Measurements from ENCODE around the gene PRMT1. TPM values are rescaled to one million over a fixed set of nuclear protein-coding genes. Genes with fewer than 3 reads are reported as not detected.

Gene PRMT1
- total and polyA plus RNA-seq, 8 donors: 27.2 to 98.7 (median 46.8) TPM

DNA sequence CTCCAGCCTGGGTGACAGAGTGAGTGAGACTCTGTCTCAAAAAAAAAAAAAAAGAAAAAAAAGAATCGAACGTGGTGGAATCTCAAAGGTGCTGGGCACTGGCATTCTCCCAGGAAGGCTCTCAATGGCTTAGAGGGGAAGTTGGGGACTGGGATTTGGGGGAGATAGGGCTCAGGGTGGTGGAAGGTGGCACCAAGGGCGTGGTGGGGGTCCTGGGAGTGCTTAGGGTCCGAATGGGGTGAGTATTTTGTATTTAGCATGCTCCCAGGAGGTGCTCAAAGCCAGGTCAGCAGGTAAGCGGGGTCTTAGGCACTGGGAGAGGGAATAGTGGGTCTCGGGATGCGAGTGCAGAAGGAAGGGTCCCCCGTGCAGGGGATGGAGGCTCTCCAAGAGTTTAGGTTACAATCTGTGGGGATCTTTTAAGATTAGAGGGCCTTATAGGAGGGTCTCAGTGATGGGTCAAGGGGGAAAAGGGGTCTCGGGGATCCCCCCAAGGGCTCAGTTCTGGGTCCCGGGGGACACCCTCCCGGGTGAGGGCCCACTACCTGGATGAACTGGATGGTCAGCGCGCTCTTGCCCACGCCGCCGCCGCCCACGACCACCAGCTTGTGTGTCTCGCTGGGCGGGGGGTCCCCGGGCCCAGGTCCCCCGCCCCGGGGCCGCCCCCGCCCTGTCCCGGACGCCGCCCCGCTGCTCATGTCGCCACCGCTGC, 37.5 kb upstream of the PRMT1 start:
- Histone ChIP-seq H3K27ac (peak overlapping the region; percentile 69 to 99 (median 98)), H3K4me3 (peak overlapping the region; percentile 36 to 99 (median 59)), H3K4me1 (peaks cover 5 to 23% (median 8%) of the 10 kb centered on the region in 3 donors), H3K27me3 (no peaks in the 10 kb centered on the region), H3K36me3 (no peaks in the 10 kb centered on the region), H3K9me3 (no peaks in the 10 kb centered on the region)
- FAIRE-seq (no peak), DNase-seq (peak in 3 of 6 donors; percentile 35 to 62 (median 53)), ATAC-seq (no peak)
- WGBS, 2 donors: 7 to 8% methylated on average over 24 to 31 of the region's 31 CpGs
- TF ChIP-seq, protein P1, sequence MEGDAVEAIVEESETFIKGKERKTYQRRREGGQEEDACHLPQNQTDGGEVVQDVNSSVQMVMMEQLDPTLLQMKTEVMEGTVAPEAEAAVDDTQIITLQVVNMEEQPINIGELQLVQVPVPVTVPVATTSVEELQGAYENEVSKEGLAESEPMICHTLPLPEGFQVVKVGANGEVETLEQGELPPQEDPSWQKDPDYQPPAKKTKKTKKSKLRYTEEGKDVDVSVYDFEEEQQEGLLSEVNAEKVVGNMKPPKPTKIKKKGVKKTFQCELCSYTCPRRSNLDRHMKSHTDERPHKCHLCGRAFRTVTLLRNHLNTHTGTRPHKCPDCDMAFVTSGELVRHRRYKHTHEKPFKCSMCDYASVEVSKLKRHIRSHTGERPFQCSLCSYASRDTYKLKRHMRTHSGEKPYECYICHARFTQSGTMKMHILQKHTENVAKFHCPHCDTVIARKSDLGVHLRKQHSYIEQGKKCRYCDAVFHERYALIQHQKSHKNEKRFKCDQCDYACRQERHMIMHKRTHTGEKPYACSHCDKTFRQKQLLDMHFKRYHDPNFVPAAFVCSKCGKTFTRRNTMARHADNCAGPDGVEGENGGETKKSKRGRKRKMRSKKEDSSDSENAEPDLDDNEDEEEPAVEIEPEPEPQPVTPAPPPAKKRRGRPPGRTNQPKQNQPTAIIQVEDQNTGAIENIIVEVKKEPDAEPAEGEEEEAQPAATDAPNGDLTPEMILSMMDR (IDR thresholded peaks at IDR 0.05): no peak
- intact Hi-C loops (cut with DNase I): no loop called here

DNA sequence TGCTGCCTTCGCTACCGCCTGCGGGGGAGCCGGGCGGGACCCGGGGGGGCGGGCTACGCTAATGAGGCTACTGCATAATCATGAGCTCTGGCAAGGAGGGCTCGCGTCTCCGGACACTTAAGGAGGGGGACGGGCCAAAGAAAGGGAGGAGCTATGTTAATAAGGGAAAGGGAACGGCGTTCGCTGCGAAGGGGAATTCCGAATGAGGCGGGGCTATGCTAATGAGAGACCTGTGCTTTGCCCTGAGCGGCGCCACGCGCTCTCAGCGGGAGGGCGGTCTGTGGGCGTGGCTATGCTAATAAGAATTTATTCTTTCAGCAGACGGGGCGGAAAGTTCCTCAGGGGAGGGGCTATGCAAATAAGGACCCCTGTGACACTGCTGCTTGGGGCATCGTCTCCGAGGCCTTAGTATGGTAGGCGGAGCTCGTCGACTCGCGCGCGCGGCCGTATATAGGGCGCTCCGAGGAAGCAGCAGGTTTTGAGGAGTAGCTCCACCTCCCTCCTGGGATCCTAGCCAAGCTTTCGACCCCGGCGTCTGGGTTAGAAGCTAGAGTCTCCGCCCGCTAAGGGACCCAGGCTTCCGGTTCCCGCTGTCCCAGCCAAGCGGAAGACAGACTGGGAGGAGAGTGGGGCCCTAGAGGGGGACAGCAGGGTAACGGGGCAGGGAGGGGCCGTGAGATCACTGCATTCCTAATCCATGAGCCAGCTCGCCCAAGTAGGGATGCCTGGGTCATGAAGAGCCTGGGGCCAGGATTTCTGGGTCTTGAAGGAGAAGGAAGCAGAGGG, 36.8 kb upstream of the PRMT1 start, which contains the start of gene RRAS:
Gene RRAS, minus strand, starts transcription at position 31 of the 786 bp plus-strand sequence. CDS start 45 bp downstream, outside the sequence.
- intact Hi-C loops (cut with DNase I): no loop called here
- H3K27ac ChIP-seq: peak within 1 kb of the TSS; percentile 97 to 99 (median 98)
- ATAC-seq: peak; percentile 64 to 75 (median 72)
- H3K27me3 ChIP-seq: no peaks in the 10 kb centered on the region
- DNase-seq: peak; percentile 96 to 100 (median 99)
- no peaks in the 10 kb centered on the region for H3K36me3 ChIP-seq
- H3K4me1 ChIP-seq: peaks cover 5 to 23% (median 8%) of the 10 kb centered on the region in 3 donors
- FAIRE-seq: peak; percentile 98
- H3K9me3 ChIP-seq: no peaks in the 10 kb centered on the region
- peak within 1 kb of the TSS; percentile 39 to 99 (median 59) for H3K4me3 ChIP-seq
- 0% methylated on average over 51 of the region's 51 CpGs for WGBS, 2 donors
- TF ChIP-seq, protein P1 (IDR thresholded peaks at IDR 0.05): no peak

DNA sequence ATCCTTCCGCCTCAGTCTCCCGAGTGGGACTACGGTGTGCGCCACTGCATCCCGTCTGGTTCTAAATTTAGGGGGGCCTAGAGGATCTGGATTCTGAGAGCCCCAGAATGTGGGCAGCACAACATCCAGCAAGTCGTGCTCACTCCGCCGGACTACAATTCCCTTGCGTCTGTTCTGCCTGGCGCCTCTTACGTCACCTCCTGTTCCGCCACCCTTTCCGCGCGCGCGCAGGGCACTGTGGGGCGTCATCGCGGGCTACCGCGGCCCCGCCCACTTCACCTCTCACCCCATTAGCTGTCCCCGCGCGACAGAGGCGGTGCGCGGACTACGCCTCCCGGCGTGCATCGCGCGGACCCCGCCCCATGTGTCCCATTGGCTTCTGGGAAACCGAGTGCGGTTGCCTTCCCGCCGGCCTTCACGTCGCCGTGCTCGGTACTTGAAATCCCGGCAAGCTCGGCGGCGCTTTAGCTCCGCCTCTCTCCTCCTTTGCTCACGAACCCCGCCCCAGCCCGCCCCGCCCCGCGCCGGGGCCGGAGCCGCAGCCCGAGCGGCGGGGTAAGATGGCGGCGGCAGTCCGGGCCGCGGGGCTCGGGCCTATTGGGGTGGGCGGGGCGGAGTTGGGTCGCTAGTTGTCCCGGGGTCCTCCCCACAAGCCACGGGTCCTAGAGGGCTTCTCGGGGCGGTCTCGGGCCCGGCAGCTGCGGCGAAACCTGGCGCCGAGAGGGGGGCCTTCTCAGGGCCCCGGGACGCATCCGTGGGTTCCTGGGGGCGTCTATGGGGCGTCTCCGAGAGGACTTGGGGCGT, 35.2 kb upstream of the PRMT1 start, which contains the start of gene SCAF1:
Gene SCAF1, plus strand, starts transcription at position 522 of the 804 bp plus-strand sequence. CDS start 2,818 bp downstream, outside the sequence.
- DNase-seq (peak; percentile 98 to 100 (median 99)), FAIRE-seq (peak; percentile 84), ATAC-seq (peak; percentile 76 to 86 (median 80))
- Histone ChIP-seq H3K36me3 (peaks cover 0 to 7% (median 5%) of the 10 kb centered on the region in 3 donors), H3K27me3 (no peaks in the 10 kb centered on the region), H3K4me1 (peaks cover 5 to 23% (median 8%) of the 10 kb centered on the region in 3 donors), H3K4me3 (peak within 1 kb of the TSS; percentile 83 to 99 (median 94)), H3K9me3 (no peaks in the 10 kb centered on the region), H3K27ac (peak within 1 kb of the TSS; percentile 97 to 99 (median 98))
- 0 to 1% methylated on average over 56 to 87 of the region's 87 CpGs for WGBS, 2 donors
- TF ChIP-seq, protein P1 (IDR thresholded peaks at IDR 0.05): no peak
- intact Hi-C loops (cut with DNase I): no loop called here

DNA sequence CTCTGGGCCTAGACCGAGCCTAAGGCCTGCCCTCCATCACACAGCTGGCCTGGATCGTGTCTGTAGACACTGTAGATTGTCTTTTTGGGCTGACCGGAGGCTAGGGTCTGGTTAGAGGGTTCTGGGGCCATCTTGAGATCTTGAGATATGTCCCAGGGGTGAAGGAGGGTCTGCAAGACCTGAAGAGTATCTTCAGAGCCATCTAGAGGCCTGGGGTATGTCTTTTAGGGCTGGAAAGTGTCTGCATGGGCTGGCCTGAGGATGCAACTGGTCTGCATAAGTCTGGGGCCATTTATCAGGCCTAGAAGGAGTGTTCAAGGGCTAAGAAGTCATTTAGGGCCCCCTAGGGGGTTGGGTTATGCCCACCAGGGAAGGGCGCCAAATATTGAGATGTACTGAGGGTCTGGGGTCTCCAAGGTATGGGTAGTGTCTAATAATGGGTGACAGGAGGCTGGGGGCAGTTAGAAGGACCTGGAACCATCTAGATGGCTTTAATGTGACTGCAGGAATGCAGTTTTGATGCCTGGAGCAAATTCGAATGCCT, 34.5 kb upstream of the PRMT1 start:
- no peak for DNase-seq
- FAIRE-seq: no peak
- TF ChIP-seq, protein P1 (IDR thresholded peaks at IDR 0.05): no peak
- 2 to 4% methylated on average over 5 of the region's 5 CpGs for WGBS, 2 donors
- ATAC-seq: no peak
- Histone ChIP-seq H3K4me3 (peak overlapping the region; percentile 83 to 99 (median 94)), H3K4me1 (peaks cover 5 to 23% (median 8%) of the 10 kb centered on the region in 3 donors), H3K27me3 (no peaks in the 10 kb centered on the region), H3K27ac (peak overlapping the region; percentile 58 to 99 (median 83)), H3K9me3 (no peaks in the 10 kb centered on the region), H3K36me3 (peaks cover 0 to 8% (median 7%) of the 10 kb centered on the region in 3 donors)
- intact Hi-C loops (cut with DNase I): no loop called here
